Epithelial cell of esophagus (primary cell): ENCODE measurements around the gene RPS6KL1.

Experiments
- DNase-seq: peaks from one replicate; pipeline ENCODE4 v3.0.0; 2010; ENCODE audit warnings: low read depth
- H3K4me3 ChIP-seq: 2 replicates; pipeline ENCODE4 v1.5.1; 2011; ENCODE audit warnings: mild to moderate bottlenecking, low read length, control low read depth
- TF ChIP-seq, protein P1 (sequence below): IDR thresholded peaks from 2 replicates; pipeline ENCODE4 v1.5.1; 2011; ENCODE audit warnings: low read depth, mild to moderate bottlenecking, low read length, control low read depth, inconsistent platforms; ENCODE audit not compliant: insufficient read depth; ENCODE audit errors: missing control alignments

Gene RPS6KL1

DNA sequence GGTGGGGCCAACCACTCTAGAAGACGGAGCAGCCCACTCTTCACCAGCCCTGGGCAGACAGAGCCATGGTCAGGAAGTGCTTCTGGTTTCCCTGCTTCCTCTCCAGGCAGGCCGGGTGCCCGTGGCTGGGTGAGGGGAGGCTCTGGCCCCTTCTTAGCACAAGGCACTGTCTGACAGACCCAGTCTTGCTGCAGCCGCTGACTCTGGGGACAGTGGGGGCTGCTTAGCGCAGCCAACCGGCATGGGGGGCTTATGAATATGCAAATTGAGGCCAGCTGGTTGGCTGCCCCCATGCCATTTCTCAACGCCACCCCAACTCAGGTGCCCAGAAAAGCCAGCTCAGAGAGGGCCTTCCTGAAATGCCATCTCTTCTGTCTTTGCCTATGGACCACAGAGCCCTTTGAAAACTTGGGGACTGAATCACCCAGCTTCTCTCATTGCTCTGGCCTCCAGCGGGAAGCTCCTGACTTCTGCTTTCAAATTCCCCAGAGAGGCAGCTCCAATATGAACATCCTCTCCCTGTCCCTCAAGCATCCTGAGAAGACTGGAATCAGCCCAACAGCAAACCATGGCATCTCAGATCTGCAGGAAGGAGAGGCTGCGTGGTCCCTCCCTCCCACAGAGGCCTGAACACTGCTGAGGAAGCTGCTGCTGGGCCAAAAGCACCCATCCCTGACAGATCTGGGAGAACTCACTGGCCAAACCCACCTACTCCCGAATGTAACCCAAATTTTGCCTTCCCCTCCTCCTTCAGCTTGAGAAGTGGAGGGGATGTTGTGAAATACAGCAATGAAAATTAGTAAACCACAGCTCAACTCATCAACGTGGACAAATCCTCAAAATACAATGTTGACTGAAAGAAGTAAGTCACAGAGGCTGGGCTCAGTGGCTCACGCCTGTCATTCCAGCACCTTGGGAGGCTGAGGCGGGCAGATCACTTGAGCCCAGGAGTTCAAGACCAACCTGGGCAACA lies 46.8 kb downstream of the RPS6KL1 start, which contains the start of gene PROX2:
Gene PROX2 (minus strand): TSS at position 205 of the 973 bp plus-strand sequence. CDS start 12,311 bp downstream, outside the sequence.
- TF ChIP-seq, protein P1, sequence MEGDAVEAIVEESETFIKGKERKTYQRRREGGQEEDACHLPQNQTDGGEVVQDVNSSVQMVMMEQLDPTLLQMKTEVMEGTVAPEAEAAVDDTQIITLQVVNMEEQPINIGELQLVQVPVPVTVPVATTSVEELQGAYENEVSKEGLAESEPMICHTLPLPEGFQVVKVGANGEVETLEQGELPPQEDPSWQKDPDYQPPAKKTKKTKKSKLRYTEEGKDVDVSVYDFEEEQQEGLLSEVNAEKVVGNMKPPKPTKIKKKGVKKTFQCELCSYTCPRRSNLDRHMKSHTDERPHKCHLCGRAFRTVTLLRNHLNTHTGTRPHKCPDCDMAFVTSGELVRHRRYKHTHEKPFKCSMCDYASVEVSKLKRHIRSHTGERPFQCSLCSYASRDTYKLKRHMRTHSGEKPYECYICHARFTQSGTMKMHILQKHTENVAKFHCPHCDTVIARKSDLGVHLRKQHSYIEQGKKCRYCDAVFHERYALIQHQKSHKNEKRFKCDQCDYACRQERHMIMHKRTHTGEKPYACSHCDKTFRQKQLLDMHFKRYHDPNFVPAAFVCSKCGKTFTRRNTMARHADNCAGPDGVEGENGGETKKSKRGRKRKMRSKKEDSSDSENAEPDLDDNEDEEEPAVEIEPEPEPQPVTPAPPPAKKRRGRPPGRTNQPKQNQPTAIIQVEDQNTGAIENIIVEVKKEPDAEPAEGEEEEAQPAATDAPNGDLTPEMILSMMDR: no peak
- no peak within 1 kb of the TSS for H3K4me3 ChIP-seq
- DNase-seq: no peak

DNA sequence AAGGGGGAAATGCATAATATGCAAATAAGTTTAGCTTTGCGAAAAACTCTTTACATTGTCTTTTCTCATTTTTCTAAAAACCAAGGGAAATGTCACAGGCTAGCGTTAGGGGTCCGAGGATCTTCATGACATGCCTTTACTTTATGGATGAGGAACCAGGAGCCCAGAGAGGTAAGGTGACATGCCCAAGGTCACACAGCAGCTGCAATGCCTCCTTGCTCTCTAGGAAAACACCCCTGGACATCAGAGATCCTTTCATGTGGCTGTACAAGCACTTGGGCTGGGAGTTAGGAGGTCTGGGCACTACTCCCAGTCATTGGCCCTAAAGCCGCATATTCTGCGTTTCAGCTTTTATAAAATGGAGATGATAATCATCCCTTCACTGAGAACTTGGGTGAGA lies 47.9 kb downstream of the RPS6KL1 start:
- no peak for DNase-seq
- H3K4me3 ChIP-seq: no peak overlapping the region
- TF ChIP-seq, protein P1: no peak

DNA sequence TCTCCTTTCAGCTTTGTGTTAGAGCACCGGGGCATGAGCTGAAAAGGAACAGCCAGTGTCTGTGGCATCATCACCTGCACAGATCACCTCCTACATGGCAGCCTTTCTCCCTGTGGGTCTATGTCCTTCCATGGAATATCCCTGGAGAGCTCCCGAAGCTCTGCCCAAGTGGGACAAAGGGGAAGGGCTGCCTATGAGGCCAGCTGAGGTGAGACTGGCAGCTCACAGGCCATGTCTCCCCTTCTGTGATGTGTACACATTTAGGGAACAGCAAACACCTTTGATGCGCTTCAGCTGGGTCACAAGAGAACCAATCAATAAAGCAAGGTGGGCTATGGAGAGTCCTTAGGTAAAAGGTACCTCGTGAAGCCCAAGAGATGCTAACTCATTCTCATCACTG lies 51.2 kb downstream of the RPS6KL1 start:
- no peak for DNase-seq
- TF ChIP-seq, protein P1: no peak
- no peak overlapping the region for H3K4me3 ChIP-seq

DNA sequence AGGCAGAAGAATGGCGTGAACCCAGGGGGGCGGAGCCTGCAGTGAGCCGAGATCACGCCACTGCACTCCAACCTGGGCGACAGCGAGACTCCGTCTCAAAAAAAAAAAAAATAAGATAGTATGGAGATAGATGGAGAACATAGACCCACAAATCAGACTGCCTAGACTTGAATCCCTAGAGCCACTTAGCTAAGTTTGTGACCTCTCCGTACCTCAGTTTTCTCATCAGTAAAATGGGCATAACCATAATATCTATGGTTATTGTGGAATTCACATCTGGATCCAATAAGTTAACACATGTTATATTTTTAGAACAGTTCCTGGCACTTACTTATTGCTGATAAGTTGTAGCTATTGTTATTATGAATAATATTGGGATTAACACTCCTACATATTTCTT lies 54.3 kb downstream of the RPS6KL1 start:
- H3K4me3 ChIP-seq: no peak overlapping the region
- TF ChIP-seq, protein P1: no peak
- no peak for DNase-seq

DNA sequence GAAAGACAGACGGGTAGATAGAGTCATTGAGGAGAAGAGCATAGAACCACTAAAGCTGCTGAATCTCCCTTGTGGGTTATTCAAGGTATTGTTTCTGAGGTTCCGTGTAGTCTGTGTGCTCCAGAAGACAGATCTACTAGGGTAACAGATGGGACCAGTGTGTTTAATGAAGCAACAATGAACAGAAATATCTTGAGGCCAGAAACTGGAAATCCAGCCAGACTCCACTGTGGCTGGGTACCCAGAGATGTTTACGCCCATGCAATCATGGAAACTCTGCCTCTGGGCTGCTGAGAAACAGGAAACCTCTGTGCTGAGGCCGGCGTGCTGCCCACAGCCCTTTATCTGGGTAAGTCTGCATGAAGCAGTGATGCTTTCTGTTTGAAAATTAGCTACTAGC lies 55.4 kb downstream of the RPS6KL1 start:
- TF ChIP-seq, protein P1: no peak
- no peak for DNase-seq
- H3K4me3 ChIP-seq: no peak overlapping the region

DNA sequence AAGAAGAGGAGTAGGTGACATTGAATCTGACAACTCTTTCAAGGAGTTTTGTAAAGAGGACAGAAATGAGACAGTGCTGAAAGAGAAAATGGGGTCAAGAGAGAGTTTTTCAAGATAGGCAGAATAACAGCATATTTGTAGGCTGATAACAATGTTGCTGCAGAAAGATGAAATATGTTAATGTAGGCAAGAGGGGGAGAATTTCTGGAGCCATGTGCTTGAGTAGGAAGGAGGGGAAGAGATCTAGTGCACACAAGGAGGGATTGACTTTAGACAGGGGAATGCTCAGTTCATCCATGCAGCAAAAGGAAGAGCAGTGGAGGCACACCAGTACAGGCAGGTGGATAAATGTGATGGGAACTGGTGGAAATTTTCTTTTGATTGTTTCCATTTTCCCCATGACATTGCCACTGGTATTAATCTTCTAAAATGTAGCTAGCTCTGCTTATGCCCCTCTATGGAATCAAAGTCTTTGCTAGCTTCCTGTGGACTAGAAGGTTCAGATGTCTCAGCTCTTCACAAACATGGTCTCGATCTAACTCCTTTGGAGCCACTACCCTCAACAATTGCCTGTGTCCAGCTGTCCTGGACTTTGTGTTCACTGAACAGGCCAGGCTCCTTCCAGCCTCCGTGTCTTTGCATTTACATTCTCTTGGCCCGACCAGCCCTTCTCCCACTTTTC lies 56.2 kb downstream of the RPS6KL1 start:
- TF ChIP-seq, protein P1: no peak
- H3K4me3 ChIP-seq: no peak overlapping the region
- DNase-seq: no peak
